ENCODE results near the gene CFAP43. TPM values are rescaled to one million over a fixed set of nuclear protein-coding genes. Genes with fewer than 3 reads are reported as not detected.

The CFAP43 gene
- total and polyA plus RNA-seq, 2 donors (not counting 1 experiment from before 2014, with no cell fraction given), result under 0.01 to 0.10 TPM

DNA sequence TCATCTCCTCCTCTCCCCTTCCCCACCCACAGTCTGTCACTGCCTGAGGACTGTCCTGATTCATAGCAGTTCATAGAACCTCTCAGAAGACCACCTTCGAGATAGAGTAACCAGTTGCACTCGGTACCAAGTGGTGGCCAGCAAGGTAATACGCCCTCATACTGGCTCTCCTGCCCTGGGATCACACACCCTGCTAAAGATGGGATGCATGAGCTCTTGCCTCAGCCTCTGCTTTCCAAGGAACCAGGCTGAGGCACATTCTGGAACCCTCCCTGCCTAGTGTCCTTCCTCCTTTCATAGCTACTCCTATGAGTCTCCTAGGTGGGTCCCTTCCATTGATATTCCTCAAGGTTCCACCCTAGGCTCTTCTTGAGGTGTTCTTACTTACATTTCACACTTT lies 15.5 kb downstream of the CFAP43 start:
- H3K4me3 ChIP-seq (replicated peaks in 1 of 4; ENCODE audit: control extremely low read depth in 1 of 4, insufficient read depth in 1 of 4, low read depth in 3 of 4, low read length in 4 of 4), result no peak overlapping the region
- H3K4me1 ChIP-seq (ENCODE audit: control insufficient read depth, extremely low read depth, insufficient read depth, low read length), result no peaks in the 10 kb centered on the region
- no peak for DNase-seq (ENCODE audit: low read depth in 2 of 2)
- H3K27me3 ChIP-seq (ENCODE audit: control insufficient read depth, insufficient read depth, low read length), result peaks cover 22% of the 10 kb centered on the region
- H3K27ac ChIP-seq (ENCODE audit: insufficient read depth, low read length), result no peak overlapping the region
- H3K9me3 ChIP-seq (ENCODE audit: control insufficient read depth, insufficient read depth, low read depth, low read length), result no peaks in the 10 kb centered on the region
- no peak for TF ChIP-seq EZH2 (IDR thresholded peaks at IDR 0.05; ENCODE audit: low read length, missing control alignments)
- TF ChIP-seq, protein P1, sequence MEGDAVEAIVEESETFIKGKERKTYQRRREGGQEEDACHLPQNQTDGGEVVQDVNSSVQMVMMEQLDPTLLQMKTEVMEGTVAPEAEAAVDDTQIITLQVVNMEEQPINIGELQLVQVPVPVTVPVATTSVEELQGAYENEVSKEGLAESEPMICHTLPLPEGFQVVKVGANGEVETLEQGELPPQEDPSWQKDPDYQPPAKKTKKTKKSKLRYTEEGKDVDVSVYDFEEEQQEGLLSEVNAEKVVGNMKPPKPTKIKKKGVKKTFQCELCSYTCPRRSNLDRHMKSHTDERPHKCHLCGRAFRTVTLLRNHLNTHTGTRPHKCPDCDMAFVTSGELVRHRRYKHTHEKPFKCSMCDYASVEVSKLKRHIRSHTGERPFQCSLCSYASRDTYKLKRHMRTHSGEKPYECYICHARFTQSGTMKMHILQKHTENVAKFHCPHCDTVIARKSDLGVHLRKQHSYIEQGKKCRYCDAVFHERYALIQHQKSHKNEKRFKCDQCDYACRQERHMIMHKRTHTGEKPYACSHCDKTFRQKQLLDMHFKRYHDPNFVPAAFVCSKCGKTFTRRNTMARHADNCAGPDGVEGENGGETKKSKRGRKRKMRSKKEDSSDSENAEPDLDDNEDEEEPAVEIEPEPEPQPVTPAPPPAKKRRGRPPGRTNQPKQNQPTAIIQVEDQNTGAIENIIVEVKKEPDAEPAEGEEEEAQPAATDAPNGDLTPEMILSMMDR (conservative IDR thresholded peaks at IDR 0.05 in 1 of 2, IDR thresholded peaks at IDR 0.05 in 1 of 2; ENCODE audit: low read depth in 1 of 2, low read length in 2 of 2), result no peak
- no peak overlapping the region for H2AFZ ChIP-seq (ENCODE audit: low read length)
- H3K9ac ChIP-seq (ENCODE audit: insufficient read depth, low read length), result no peak overlapping the region
- no peak overlapping the region for H3K4me2 ChIP-seq (ENCODE audit: extremely low read depth, insufficient read depth, low read length)
- no peaks in the 10 kb centered on the region for H4K20me1 ChIP-seq (ENCODE audit: control insufficient read depth, extremely low read depth, insufficient read depth, low read length)
- H3K36me3 ChIP-seq (ENCODE audit: control insufficient read depth, insufficient read depth, low read length), result no peaks in the 10 kb centered on the region
- H3K79me2 ChIP-seq (ENCODE audit: control insufficient read depth, insufficient read depth, low read length), result no peaks in the 10 kb centered on the region

DNA sequence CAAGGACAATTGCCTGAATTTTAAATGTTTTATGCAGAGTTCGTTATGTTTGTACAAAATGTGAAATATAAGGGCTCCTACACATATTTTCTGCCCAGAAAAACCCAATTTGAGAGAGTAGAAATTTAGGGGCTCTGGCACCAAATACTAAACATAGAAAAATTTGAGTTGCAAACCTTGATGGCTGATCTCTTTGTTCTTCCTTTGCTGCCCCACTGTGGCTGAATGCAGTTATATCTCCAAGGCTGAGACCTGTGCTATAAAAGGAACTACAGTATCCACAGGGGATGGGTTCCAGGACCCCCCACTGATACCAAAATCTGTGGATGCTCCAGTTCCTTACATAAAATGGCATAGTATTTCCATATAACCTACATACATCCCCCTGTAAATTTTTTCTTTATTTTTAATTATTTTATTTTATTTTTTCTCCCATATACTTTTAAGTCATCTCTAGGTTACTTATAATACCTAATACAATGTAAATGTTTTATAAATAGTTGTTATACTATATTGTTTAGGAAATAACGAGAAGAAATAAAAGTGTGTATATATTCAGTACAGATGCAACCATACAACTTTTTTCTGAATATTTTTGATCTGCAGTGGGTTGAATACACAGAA lies 22.5 kb downstream of the CFAP43 start:
- Histone ChIP-seq H3K4me2 (ENCODE audit: extremely low read depth, insufficient read depth, low read length) (no peak overlapping the region), H2AFZ (ENCODE audit: low read length) (no peak overlapping the region), H3K9me3 (ENCODE audit: control insufficient read depth, insufficient read depth, low read depth, low read length) (no peaks in the 10 kb centered on the region), H3K4me1 (ENCODE audit: control insufficient read depth, extremely low read depth, insufficient read depth, low read length) (no peaks in the 10 kb centered on the region), H3K4me3 (replicated peaks in 1 of 4; ENCODE audit: control extremely low read depth in 1 of 4, insufficient read depth in 1 of 4, low read depth in 3 of 4, low read length in 4 of 4) (no peak overlapping the region), H3K27ac (ENCODE audit: insufficient read depth, low read length) (no peak overlapping the region), H3K36me3 (ENCODE audit: control insufficient read depth, insufficient read depth, low read length) (no peaks in the 10 kb centered on the region), H4K20me1 (ENCODE audit: control insufficient read depth, extremely low read depth, insufficient read depth, low read length) (no peaks in the 10 kb centered on the region), H3K79me2 (ENCODE audit: control insufficient read depth, insufficient read depth, low read length) (no peaks in the 10 kb centered on the region), H3K27me3 (ENCODE audit: control insufficient read depth, insufficient read depth, low read length) (no peaks in the 10 kb centered on the region), H3K9ac (ENCODE audit: insufficient read depth, low read length) (no peak overlapping the region)
- TF ChIP-seq, protein P1 (conservative IDR thresholded peaks at IDR 0.05 in 1 of 2, IDR thresholded peaks at IDR 0.05 in 1 of 2; ENCODE audit: low read depth in 1 of 2, low read length in 2 of 2), result peak; percentile 64 to 70
- TF ChIP-seq EZH2 (IDR thresholded peaks at IDR 0.05; ENCODE audit: low read length, missing control alignments), result no peak
- peak; percentile 18 to 57 for DNase-seq (ENCODE audit: low read depth in 2 of 2)

GRCh38 chr10:104208730-104209129 lies 23.4 kb downstream of the CFAP43 start:
- no peak for DNase-seq (ENCODE audit: low read depth in 2 of 2)
- no peak for TF ChIP-seq EZH2 (IDR thresholded peaks at IDR 0.05; ENCODE audit: low read length, missing control alignments)
- TF ChIP-seq, protein P1 (conservative IDR thresholded peaks at IDR 0.05 in 1 of 2, IDR thresholded peaks at IDR 0.05 in 1 of 2; ENCODE audit: low read depth in 1 of 2, low read length in 2 of 2), result no peak
- Histone ChIP-seq H2AFZ (ENCODE audit: low read length) (no peak overlapping the region), H3K9me3 (ENCODE audit: control insufficient read depth, insufficient read depth, low read depth, low read length) (no peaks in the 10 kb centered on the region), H3K4me1 (ENCODE audit: control insufficient read depth, extremely low read depth, insufficient read depth, low read length) (no peaks in the 10 kb centered on the region), H3K36me3 (ENCODE audit: control insufficient read depth, insufficient read depth, low read length) (no peaks in the 10 kb centered on the region), H3K4me2 (ENCODE audit: extremely low read depth, insufficient read depth, low read length) (no peak overlapping the region), H3K79me2 (ENCODE audit: control insufficient read depth, insufficient read depth, low read length) (no peaks in the 10 kb centered on the region), H3K9ac (ENCODE audit: insufficient read depth, low read length) (no peak overlapping the region), H4K20me1 (ENCODE audit: control insufficient read depth, extremely low read depth, insufficient read depth, low read length) (no peaks in the 10 kb centered on the region), H3K4me3 (replicated peaks in 1 of 4; ENCODE audit: control extremely low read depth in 1 of 4, insufficient read depth in 1 of 4, low read depth in 3 of 4, low read length in 4 of 4) (no peak overlapping the region), H3K27ac (ENCODE audit: insufficient read depth, low read length) (no peak overlapping the region), H3K27me3 (ENCODE audit: control insufficient read depth, insufficient read depth, low read length) (no peaks in the 10 kb centered on the region)

All from fibroblast of lung (primary cell).